ENCODE measurements around the gene RAI1.
A peak's percentile ranks its signal among the peaks of the same experiment; 100 is the strongest.

The RAI1 gene

GRCh38 chr17:17832032-17832363, 150.7 kb downstream of the RAI1 start:
- H3K27ac ChIP-seq = no peak overlapping the region
- H3K4me1 ChIP-seq = peaks cover 0 to 60% (median 23%) of the 10 kb centered on the region in 4 donors
- TF ChIP-seq CTCF (IDR thresholded peaks at IDR 0.05) = no peak
- DNase-seq = no peak
- no peaks in the 10 kb centered on the region for H3K9me3 ChIP-seq
- no peak overlapping the region for H3K4me3 ChIP-seq
- H3K27me3 ChIP-seq = no peaks in the 10 kb centered on the region
- intact Hi-C loops (cut with DNase I; ENCODE audit: low total_unique reads) = no loop called here
- H3K36me3 ChIP-seq = peaks cover 0 to 15% (median 0%) of the 10 kb centered on the region in 3 donors

- Histone ChIP-seq H3K36me3 (peaks cover 0 to 9% (median 0%) of the 10 kb centered on the region in 3 donors), H3K27me3 (no peaks in the 10 kb centered on the region), H3K4me3 (no peak overlapping the region), H3K4me1 (peaks cover 0 to 68% (median 41%) of the 10 kb centered on the region in 4 donors), H3K9me3 (no peaks in the 10 kb centered on the region), H3K27ac (peak overlapping the region; percentile 96 to 100)
- no peak for DNase-seq
- no peak for TF ChIP-seq CTCF (IDR thresholded peaks at IDR 0.05)
- intact Hi-C loops (cut with DNase I; ENCODE audit: low total_unique reads) = no loop called here
Observed at GRCh38 chr17:17833658-17834357, 152.6 kb downstream of the RAI1 start.

GRCh38 chr17:17834974-17835373, 153.7 kb downstream of the RAI1 start:
- DNase-seq = no peak
- H3K27me3 ChIP-seq = no peaks in the 10 kb centered on the region
- TF ChIP-seq CTCF (IDR thresholded peaks at IDR 0.05) = no peak
- H3K4me3 ChIP-seq = no peak overlapping the region
- H3K27ac ChIP-seq = peak overlapping the region; percentile 96 to 100
- H3K9me3 ChIP-seq = no peaks in the 10 kb centered on the region
- peaks cover 0 to 75% (median 52%) of the 10 kb centered on the region in 4 donors for H3K4me1 ChIP-seq
- intact Hi-C loops (cut with DNase I; ENCODE audit: low total_unique reads) = no loop called here
- H3K36me3 ChIP-seq = peaks cover 0 to 9% (median 0%) of the 10 kb centered on the region in 3 donors

- H3K27ac ChIP-seq = peak overlapping the region; percentile 96 to 100
- no peak for TF ChIP-seq CTCF (IDR thresholded peaks at IDR 0.05)
- H3K36me3 ChIP-seq = peaks cover 0 to 9% (median 0%) of the 10 kb centered on the region in 3 donors
- no peaks in the 10 kb centered on the region for H3K27me3 ChIP-seq
- no peaks in the 10 kb centered on the region for H3K9me3 ChIP-seq
- DNase-seq = no peak
- peaks cover 0 to 75% (median 56%) of the 10 kb centered on the region in 4 donors for H3K4me1 ChIP-seq
- intact Hi-C loops (cut with DNase I; ENCODE audit: low total_unique reads) = no loop called here
- peak overlapping the region; percentile 67 to 96 for H3K4me3 ChIP-seq
Observed at GRCh38 chr17:17835415-17836249, 154.4 kb downstream of the RAI1 start.

- H3K4me1 ChIP-seq = peaks cover 0 to 76% (median 61%) of the 10 kb centered on the region in 4 donors
- DNase-seq = peak; percentile 96 to 99
- intact Hi-C loops (cut with DNase I; ENCODE audit: low total_unique reads) = no loop called here
Observed at GRCh38 chr17:17836250-17836817, 155.1 kb downstream of the RAI1 start.

More at GRCh38 chr17:17836250-17836817, 155.1 kb downstream of the RAI1 start:
- H3K27me3 ChIP-seq = no peaks in the 10 kb centered on the region
- peaks cover 0 to 6% (median 0%) of the 10 kb centered on the region in 3 donors for H3K36me3 ChIP-seq
- H3K9me3 ChIP-seq = no peaks in the 10 kb centered on the region
- TF ChIP-seq CTCF (IDR thresholded peaks at IDR 0.05) = peak in 1 of 2 experiments; percentile 6
- peak overlapping the region; percentile 67 to 96 for H3K4me3 ChIP-seq
- H3K27ac ChIP-seq = peak overlapping the region; percentile 96 to 100

All from tibial artery (tissue), 4 donors.